B cell (primary cell): Measurements from ENCODE around the gene MGST2.

Source experiments
- EZH2 ChIP-seq: IDR thresholded peaks from 2 replicates; pipeline ENCODE4 v1.6.1; 2012; ENCODE audit warnings: borderline replicate concordance, low read depth, mild to moderate bottlenecking, moderate library complexity, low read length; ENCODE audit not compliant: insufficient read depth, poor library complexity, severe bottlenecking
- TF ChIP-seq, protein P1 (sequence below): fragments of 200-600 bp; IDR thresholded peaks from one replicate; pipeline ENCODE4 v1.8.0; 2022; ENCODE audit warnings: antibody characterized with exemption, mild to moderate bottlenecking

DNA sequence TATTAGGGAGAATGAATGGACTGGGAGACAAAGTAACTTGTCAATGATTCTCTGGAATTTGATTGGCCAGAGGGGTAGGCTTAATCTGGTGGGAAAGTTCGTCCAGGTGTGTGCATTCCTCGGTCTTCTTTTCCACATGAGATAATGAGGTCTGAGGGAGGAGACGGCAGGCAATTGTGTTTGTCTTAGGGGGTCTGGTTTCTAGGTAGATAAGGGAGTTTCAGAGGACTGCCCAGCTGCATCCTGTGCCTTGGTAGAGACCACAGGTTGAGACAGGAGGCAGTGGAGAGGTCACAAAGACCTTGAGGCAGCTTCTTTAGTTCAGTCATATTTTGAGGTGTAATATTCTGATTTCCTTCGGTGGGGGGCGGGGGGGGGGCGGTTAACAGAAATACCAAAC, 4.3 kb downstream of the MGST2 start:
- TF ChIP-seq, protein P1, sequence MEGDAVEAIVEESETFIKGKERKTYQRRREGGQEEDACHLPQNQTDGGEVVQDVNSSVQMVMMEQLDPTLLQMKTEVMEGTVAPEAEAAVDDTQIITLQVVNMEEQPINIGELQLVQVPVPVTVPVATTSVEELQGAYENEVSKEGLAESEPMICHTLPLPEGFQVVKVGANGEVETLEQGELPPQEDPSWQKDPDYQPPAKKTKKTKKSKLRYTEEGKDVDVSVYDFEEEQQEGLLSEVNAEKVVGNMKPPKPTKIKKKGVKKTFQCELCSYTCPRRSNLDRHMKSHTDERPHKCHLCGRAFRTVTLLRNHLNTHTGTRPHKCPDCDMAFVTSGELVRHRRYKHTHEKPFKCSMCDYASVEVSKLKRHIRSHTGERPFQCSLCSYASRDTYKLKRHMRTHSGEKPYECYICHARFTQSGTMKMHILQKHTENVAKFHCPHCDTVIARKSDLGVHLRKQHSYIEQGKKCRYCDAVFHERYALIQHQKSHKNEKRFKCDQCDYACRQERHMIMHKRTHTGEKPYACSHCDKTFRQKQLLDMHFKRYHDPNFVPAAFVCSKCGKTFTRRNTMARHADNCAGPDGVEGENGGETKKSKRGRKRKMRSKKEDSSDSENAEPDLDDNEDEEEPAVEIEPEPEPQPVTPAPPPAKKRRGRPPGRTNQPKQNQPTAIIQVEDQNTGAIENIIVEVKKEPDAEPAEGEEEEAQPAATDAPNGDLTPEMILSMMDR = no peak
- TF ChIP-seq EZH2 = no peak
